Activated CD4-positive, alpha-beta memory T cell treated with anti-CD3 and anti-CD28 coated beads, Interleukin-2, amount 10 ng/mL, durations not matched to agents 7 days and 5 days (primary cell): ENCODE data around the gene USH1G. TPM values are rescaled to one million over a fixed set of nuclear protein-coding genes. Genes with fewer than 3 reads are reported as not detected.

Experiments used
- CTCF ChIA-PET: fragments of 350-600 bp; sonication (Branson Sonifier 250); formaldehyde crosslinking; loops from one replicate; lab custom pipeline; 2021; ENCODE audit warnings: antibody characterized with exemption, inconsistent platforms; lab: Charles Lee
- POLR2A ChIA-PET: fragments of 350-600 bp; sonication (Branson Sonifier 250); formaldehyde crosslinking; loops from one replicate; lab custom pipeline; 2021; ENCODE audit warnings: antibody characterized with exemption; lab: Charles Lee
- DNase-seq: peaks from one replicate; pipeline ENCODE4 v3.0.0-alpha.2; 2020
- H3K27ac Mint-ChIP-seq: one replicate; pipeline ENCODE4 v1.8.0; 2021; ENCODE audit warnings: mild to moderate bottlenecking, mixed read lengths
- H3K27me3 Mint-ChIP-seq: one replicate; pipeline ENCODE4 v1.8.0; 2021; ENCODE audit warnings: mixed read lengths
- H3K36me3 Mint-ChIP-seq: one replicate; pipeline ENCODE4 v1.8.0; 2021; ENCODE audit warnings: low read depth, mixed read lengths
- H3K4me1 Mint-ChIP-seq: one replicate; pipeline ENCODE4 v1.8.0; 2021; ENCODE audit warnings: mixed read lengths
- H3K4me3 Mint-ChIP-seq: one replicate; pipeline ENCODE4 v1.8.0; 2021; ENCODE audit warnings: mild to moderate bottlenecking, mixed read lengths
- H3K9me3 Mint-ChIP-seq: one replicate; pipeline ENCODE4 v1.8.0; 2021; ENCODE audit warnings: mixed read lengths
- total RNA-seq, 2 experiments: library from RNA; stranded (reverse); gene quantifications; one replicate each; pipeline ENCODE4 v1.2.3, GENCODE V29; 2021

The USH1G gene
- total RNA-seq, 2 experiments from 2014 or later, result not detected

- no peak overlapping the region for H3K4me3 Mint-ChIP-seq
- H3K27me3 Mint-ChIP-seq, result peaks cover 5% of the 10 kb centered on the region
Observed at GRCh38 chr17:74962622-74963394, 39.8 kb upstream of the USH1G start.

GRCh38 chr17:74961657-74962350 is 38.7 kb upstream of the USH1G start:
- DNase-seq, result peak; percentile 86
- no peaks in the 10 kb centered on the region for H3K9me3 Mint-ChIP-seq
- no peak overlapping the region for H3K27ac Mint-ChIP-seq
- ChIA-PET POLR2A (interaction anchor here (0.6 to 3.1 kb wide), 10 partner anchors 11 to 244 kb away, joined by 3 to 23 read pairs (median 5); partner anchors contain the start of genes ARMC7, ATP5PD, FDXR and HID1), CTCF (interaction anchor here (0.6 to 3.6 kb wide), 68 partner anchors 9 to 757 kb away, joined by 3 to 87 read pairs (median 5); partner anchors contain the start of genes ARMC7, ATP5PD, CDR2L and FDXR)
- H3K4me3 Mint-ChIP-seq, result no peak overlapping the region
- peaks cover 7% of the 10 kb centered on the region for H3K4me1 Mint-ChIP-seq
- peaks cover 5% of the 10 kb centered on the region for H3K27me3 Mint-ChIP-seq
- H3K36me3 Mint-ChIP-seq, result no peaks in the 10 kb centered on the region

More at GRCh38 chr17:74962622-74963394, 39.8 kb upstream of the USH1G start:
- H3K27ac Mint-ChIP-seq, result no peak overlapping the region
- ChIA-PET POLR2A (interaction anchor here (1.7 to 3.1 kb wide), 5 partner anchors 11 to 243 kb away, joined by 5 to 23 read pairs (median 8); partner anchors contain the start of genes ARMC7, FDXR, MRPL58 and NUP85), CTCF (interaction anchor here (0.8 to 3.6 kb wide), 29 partner anchors 11 to 758 kb away, joined by 3 to 87 read pairs (median 13); partner anchors contain the start of genes ARMC7, ATP5PD, CDR2L and FDXR)
- H3K4me1 Mint-ChIP-seq, result peaks cover 7% of the 10 kb centered on the region
- DNase-seq, result no peak
- H3K36me3 Mint-ChIP-seq, result no peaks in the 10 kb centered on the region
- H3K9me3 Mint-ChIP-seq, result no peaks in the 10 kb centered on the region

- Mint-ChIP-seq H3K4me1 (peaks cover 7% of the 10 kb centered on the region), H3K4me3 (no peak overlapping the region), H3K36me3 (no peaks in the 10 kb centered on the region), H3K9me3 (no peaks in the 10 kb centered on the region), H3K27ac (no peak overlapping the region), H3K27me3 (peaks cover 5% of the 10 kb centered on the region)
- CTCF ChIA-PET, result interaction anchor here (0.6 to 3.6 kb wide), 62 partner anchors 8 to 451 kb away, joined by 3 to 87 read pairs (median 6); partner anchors contain the start of genes ARMC7, ATP5PD, CDR2L and FDXR
- peak; percentile 71 for DNase-seq
- POLR2A ChIA-PET, result interaction anchor here (0.6 to 3.1 kb wide), 10 partner anchors 12 to 245 kb away, joined by 3 to 23 read pairs (median 5); partner anchors contain the start of genes ARMC7, FDXR, HID1 and MRPL58
Observed at GRCh38 chr17:74960570-74961342, 37.7 kb upstream of the USH1G start.

GRCh38 chr17:74959826-74960515 is 36.9 kb upstream of the USH1G start:
- Mint-ChIP-seq H3K9me3 (no peaks in the 10 kb centered on the region), H3K27ac (no peak overlapping the region), H3K4me1 (peaks cover 7% of the 10 kb centered on the region), H3K36me3 (no peaks in the 10 kb centered on the region), H3K4me3 (no peak overlapping the region), H3K27me3 (peaks cover 5% of the 10 kb centered on the region)
- ChIA-PET CTCF (interaction anchor here (0.6 to 3.6 kb wide), 37 partner anchors 9 to 303 kb away, joined by 3 to 87 read pairs (median 10); partner anchors contain the start of genes ARMC7, ATP5PD, CDR2L and FDXR), POLR2A (interaction anchor here (1.0 to 3.1 kb wide), 3 partner anchors 39 to 87 kb away, joined by 3 to 23 read pairs (median 8); partner anchors contain the start of genes FDXR and MRPL58)
- DNase-seq, result no peak

- H3K4me3 Mint-ChIP-seq, result no peak overlapping the region
- peak; percentile 80 for DNase-seq
- H3K9me3 Mint-ChIP-seq, result no peaks in the 10 kb centered on the region
- peaks cover 7% of the 10 kb centered on the region for H3K4me1 Mint-ChIP-seq
- CTCF ChIA-PET, result interaction anchor here (0.6 to 3.2 kb wide), 35 partner anchors 9 to 338 kb away, joined by 3 to 14 read pairs (median 4); partner anchors contain the start of genes ATP5PD, CDR2L, FDXR and HID1
- H3K36me3 Mint-ChIP-seq, result no peaks in the 10 kb centered on the region
- peaks cover 5% of the 10 kb centered on the region for H3K27me3 Mint-ChIP-seq
- H3K27ac Mint-ChIP-seq, result no peak overlapping the region
- POLR2A ChIA-PET, result interaction anchor here (0.6 to 1.2 kb wide), 2 partner anchors 33 to 211 kb away, joined by 3 read pairs; no protein-coding TSS in a partner anchor
Observed at GRCh38 chr17:74957935-74958740, 35.1 kb upstream of the USH1G start.

GRCh38 chr17:74956093-74956492 is 33.0 kb upstream of the USH1G start:
- DNase-seq, result no peak
- CTCF ChIA-PET, result interaction anchor here (1.0 to 3.2 kb wide), 3 partner anchors 31 to 56 kb away, joined by 4 to 11 read pairs (median 5); partner anchors contain the start of genes CDR2L, MRPL58 and OTOP2
- peaks cover 5% of the 10 kb centered on the region for H3K27me3 Mint-ChIP-seq
- H3K4me1 Mint-ChIP-seq, result peaks cover 3% of the 10 kb centered on the region
- POLR2A ChIA-PET, result no interaction called here
- H3K36me3 Mint-ChIP-seq, result no peaks in the 10 kb centered on the region
- H3K4me3 Mint-ChIP-seq, result no peak overlapping the region
- H3K9me3 Mint-ChIP-seq, result no peaks in the 10 kb centered on the region
- no peak overlapping the region for H3K27ac Mint-ChIP-seq

GRCh38 chr17:74954665-74955421 is 31.8 kb upstream of the USH1G start:
- Mint-ChIP-seq H3K9me3 (no peaks in the 10 kb centered on the region), H3K4me1 (no peaks in the 10 kb centered on the region), H3K27ac (no peak overlapping the region), H3K4me3 (no peak overlapping the region), H3K36me3 (no peaks in the 10 kb centered on the region), H3K27me3 (peaks cover 5% of the 10 kb centered on the region)
- DNase-seq, result no peak
- CTCF ChIA-PET, result no interaction called here
- POLR2A ChIA-PET, result no interaction called here

GRCh38 chr17:74954115-74954514 is 31.1 kb upstream of the USH1G start:
- H3K36me3 Mint-ChIP-seq, result no peaks in the 10 kb centered on the region
- peaks cover under 1% of the 10 kb centered on the region for H3K27me3 Mint-ChIP-seq
- POLR2A ChIA-PET, result no interaction called here
- no peaks in the 10 kb centered on the region for H3K4me1 Mint-ChIP-seq
- no peak overlapping the region for H3K4me3 Mint-ChIP-seq
- H3K27ac Mint-ChIP-seq, result no peak overlapping the region
- CTCF ChIA-PET, result no interaction called here
- H3K9me3 Mint-ChIP-seq, result no peaks in the 10 kb centered on the region
- DNase-seq, result no peak

GRCh38 chr17:74953134-74953687 is 30.2 kb upstream of the USH1G start:
- H3K36me3 Mint-ChIP-seq, result no peaks in the 10 kb centered on the region
- H3K27me3 Mint-ChIP-seq, result no peaks in the 10 kb centered on the region
- no peaks in the 10 kb centered on the region for H3K4me1 Mint-ChIP-seq
- CTCF ChIA-PET, result interaction anchor here (1.2 kb wide), 1 partner anchor 8 kb away, joined by 5 read pairs; no protein-coding TSS in a partner anchor
- H3K27ac Mint-ChIP-seq, result no peak overlapping the region
- H3K4me3 Mint-ChIP-seq, result no peak overlapping the region
- DNase-seq, result no peak
- POLR2A ChIA-PET, result no interaction called here
- no peaks in the 10 kb centered on the region for H3K9me3 Mint-ChIP-seq

- CTCF ChIA-PET, result interaction anchor here (1.2 kb wide), 1 partner anchor 9 kb away, joined by 5 read pairs; no protein-coding TSS in a partner anchor
- H3K27ac Mint-ChIP-seq, result no peak overlapping the region
- H3K36me3 Mint-ChIP-seq, result no peaks in the 10 kb centered on the region
- no peaks in the 10 kb centered on the region for H3K27me3 Mint-ChIP-seq
- POLR2A ChIA-PET, result no interaction called here
- no peak overlapping the region for H3K4me3 Mint-ChIP-seq
- no peaks in the 10 kb centered on the region for H3K9me3 Mint-ChIP-seq
- no peaks in the 10 kb centered on the region for H3K4me1 Mint-ChIP-seq
- DNase-seq, result no peak
Observed at GRCh38 chr17:74952431-74953133, 29.5 kb upstream of the USH1G start.
